K562 (cell line): Measurements from ENCODE around the gene CCNL1. TPM values are rescaled to one million over a fixed set of nuclear protein-coding genes. Genes with fewer than 3 reads are reported as not detected.

Experiments
- ATAC-seq: fragments of 200-7000 bp; cut with Tn5 transposase; 3 replicates; pipeline ENCODE4 v1.9.1; 2020; ENCODE audit warnings: moderate library complexity
- BruUV-seq: library from RNA; stranded (reverse); fragments of 400-500 nt; replicated peaks from 2 replicates; lab custom pipeline; 2021; lab: Mats Ljungman, UMichigan
- CTCF ChIA-PET: fragments of 300-600 bp; formaldehyde crosslinking; extraction: SDS; loops from one replicate; lab custom pipeline; 2021; ENCODE audit warnings: low intra/inter-chr PET ratio; lab: Yijun Ruan, JAX
- POLR2A ChIA-PET: fragments of 300-600, 350-650 bp; sonication (Branson Sonifier 250); formaldehyde crosslinking; extraction: SDS; loops from one replicate; lab custom pipeline; 2021; ENCODE audit warnings: antibody characterized with exemption, inconsistent platforms; lab: Yijun Ruan, JAX
- DNase-seq, 4 experiments: peaks; one replicate each; pipeline versions ENCODE4 v3.0.0 to v3.0.0-alpha.2; 2011 to 2018; ENCODE audit warnings: low spot score in 3 of 4, mixed read lengths in 3 of 4; ENCODE audit errors: extremely low read depth in 1 of 4
- FAIRE-seq: peaks from 2 replicates; lab custom pipeline; 2011; peaks lifted over from hg19 to GRCh38; lab: Jason Lieb, UNC
- H2AFZ ChIP-seq: 2 replicates; pipeline ENCODE4 v1.6.0; 2011; ENCODE audit warnings: low read depth, low read length, control low read depth, inconsistent platforms
- H3K27ac ChIP-seq: fragments of 200-600 bp; 3 replicates; pipeline ENCODE4 v1.8.0; 2011; ENCODE audit warnings: low read depth, mild to moderate bottlenecking, control low read depth, inconsistent platforms, low read length, moderate library complexity, mixed read lengths; ENCODE audit errors: extremely low read depth
- H3K27me3 ChIP-seq, 2 experiments: fragments of 300-600 bp in 1 of 2; 2 replicates in 1 of 2; 3 replicates in 1 of 2; pipeline versions ENCODE4 v1.6.0 to v1.8.0; 2011; ENCODE audit warnings: inconsistent platforms in 2 of 2, low read length in 2 of 2, mild to moderate bottlenecking in 1 of 2, mixed read lengths in 1 of 2, moderate library complexity in 1 of 2; ENCODE audit not compliant: control insufficient read depth in 2 of 2, insufficient read depth in 2 of 2
- H3K36me3 ChIP-seq: fragments of 300-600 bp; 3 replicates; pipeline ENCODE4 v1.8.0; 2011; ENCODE audit warnings: mild to moderate bottlenecking, low read length, inconsistent platforms; ENCODE audit not compliant: control insufficient read depth, insufficient read depth
- H3K4me1 ChIP-seq, 2 experiments: fragments of 200-600 bp in 1 of 2; replicated peaks in 1 of 2; 2 replicates in 1 of 2; 3 replicates in 1 of 2; pipeline versions ENCODE4 v1.5.1 to v1.8.0; 2011; ENCODE audit warnings: inconsistent platforms in 2 of 2, low read length in 2 of 2, mild to moderate bottlenecking in 1 of 2, mixed read lengths in 1 of 2, moderate library complexity in 1 of 2; ENCODE audit not compliant: control insufficient read depth in 2 of 2, insufficient read depth in 2 of 2
- H3K4me2 ChIP-seq: 2 replicates; pipeline ENCODE4 v1.6.1; 2011; ENCODE audit warnings: low read length, control low read depth, inconsistent platforms, mixed read lengths; ENCODE audit not compliant: insufficient read depth
- H3K4me3 ChIP-seq: fragments of 200-600 bp; sonication (generic), shearing (Covaris generic); 2 replicates; pipeline ENCODE4 v1.5.1; 2016; ENCODE audit warnings: control low read depth, inconsistent platforms
- H3K79me2 ChIP-seq: fragments of 200-600 bp; 3 replicates; pipeline ENCODE4 v1.8.0; 2011; ENCODE audit warnings: low read length, inconsistent platforms; ENCODE audit not compliant: control insufficient read depth, insufficient read depth
- H3K9ac ChIP-seq, 2 experiments: 2 replicates each; pipeline versions ENCODE4 v1.6.0 to v1.6.1; 2011; ENCODE audit warnings: low read depth in 2 of 2, low read length in 2 of 2, control low read depth in 1 of 2, inconsistent platforms in 1 of 2, mild to moderate bottlenecking in 1 of 2, mixed read lengths in 1 of 2; ENCODE audit not compliant: insufficient read depth in 1 of 2
- H3K9me1 ChIP-seq: one replicate; pipeline ENCODE4 v1.6.0; 2011; ENCODE audit warnings: inconsistent platforms, mild to moderate bottlenecking, low read length, moderate library complexity; ENCODE audit not compliant: control insufficient read depth, insufficient read depth
- H3K9me3 ChIP-seq: replicated peaks from 2 replicates; pipeline ENCODE4 v1.5.1; 2011; ENCODE audit warnings: low read depth, low read length, inconsistent platforms; ENCODE audit not compliant: control insufficient read depth, insufficient read depth
- H4K20me1 ChIP-seq: replicated peaks from 2 replicates; pipeline ENCODE4 v1.6.1; 2011; ENCODE audit warnings: low read length, inconsistent platforms, mixed read lengths; ENCODE audit not compliant: control insufficient read depth, insufficient read depth
- BMI1 ChIP-seq: fragments of 150-350 bp; IDR thresholded peaks from 2 replicates; pipeline ENCODE4 v1.6.1; 2014; ENCODE audit warnings: low read length
- C11orf30 ChIP-seq: fragments of 450-650 bp; IDR thresholded peaks from 2 replicates; pipeline ENCODE4 v1.6.1; 2016; ENCODE audit warnings: low read depth, mild to moderate bottlenecking
- CTBP1 ChIP-seq: fragments of 450-650 bp; IDR thresholded peaks from 2 replicates; pipeline ENCODE4 v1.6.1; 2016; ENCODE audit warnings: borderline replicate concordance
- CXXC5 ChIP-seq: fragments of 250-450 bp; sonication (Bioruptor Pico); IDR thresholded peaks from 2 replicates; pipeline ENCODE4 v1.8.0; 2022; ENCODE audit warnings: inconsistent platforms, mild to moderate bottlenecking, moderate library complexity
- DMBX1 ChIP-seq: fragments of 250-450 bp; sonication (Bioruptor Pico); IDR thresholded peaks from 2 replicates; pipeline ENCODE4 v1.8.0; 2022; ENCODE audit warnings: inconsistent platforms, mild to moderate bottlenecking, moderate library complexity, borderline replicate concordance
- KDM1A ChIP-seq, 2 experiments: fragments of 450-650 bp; IDR thresholded peaks; 2 replicates each; pipeline ENCODE4 v1.6.1; 2016; ENCODE audit warnings: mild to moderate bottlenecking in 2 of 2
- MAZ ChIP-seq, 2 experiments: fragments of 450-650 bp in 1 of 2; sonication (generic) in 1 of 2; formaldehyde crosslinking; IDR thresholded peaks in 1 of 2; conservative IDR thresholded peaks in 1 of 2; 2 replicates each; pipeline versions ENCODE4 v1.4.0 to v1.5.0; 2020; ENCODE audit warnings: mild to moderate bottlenecking in 1 of 2, missing genetic modification reagents in 1 of 2
- NEUROD1 ChIP-seq: fragments of 150-350 bp; IDR thresholded peaks from 2 replicates; pipeline ENCODE4 v1.6.1; 2014; ENCODE audit warnings: borderline replicate concordance, low read length, low read depth; ENCODE audit not compliant: partially characterized antibody
- PRDM10 ChIP-seq: fragments of 450-650 bp; IDR thresholded peaks from 2 replicates; pipeline ENCODE4 v1.6.1; 2018; ENCODE audit not compliant: partially characterized antibody
- RCOR1 ChIP-seq, 2 experiments: IDR thresholded peaks; 2 replicates each; pipeline ENCODE4 v1.6.1; 2012; ENCODE audit warnings: low read depth in 2 of 2, low read length in 2 of 2, borderline replicate concordance in 1 of 2, improper control_type of control experiment in 1 of 2
- RFX1 ChIP-seq: fragments of 450-650 bp; IDR thresholded peaks from 2 replicates; pipeline ENCODE4 v1.6.1; 2016; ENCODE audit warnings: mild to moderate bottlenecking, moderate library complexity
- SMAD4 ChIP-seq: fragments of 250-450 bp; sonication (Bioruptor Pico); conservative IDR thresholded peaks from 2 replicates; pipeline ENCODE4 v1.8.0; 2021; ENCODE audit warnings: inconsistent platforms, mild to moderate bottlenecking, moderate library complexity
- TAF15 ChIP-seq: fragments of 200-400 bp; formaldehyde crosslinking; IDR thresholded peaks from 2 replicates; pipeline ENCODE4 v1.6.1; 2017; ENCODE audit warnings: mild to moderate bottlenecking, low read depth, low read length, moderate library complexity
- TEAD4 ChIP-seq, 2 experiments: sonication (generic) in 1 of 2; formaldehyde crosslinking in 1 of 2; IDR thresholded peaks; 2 replicates each; pipeline versions ENCODE4 v1.6.1 to v1.8.0; 2012 to 2022; ENCODE audit warnings: borderline replicate concordance in 1 of 2, inconsistent platforms in 1 of 2, low read length in 1 of 2, mild to moderate bottlenecking in 1 of 2, missing genetic modification reagents in 1 of 2
- TRIM28 ChIP-seq: fragments of 450-650 bp; IDR thresholded peaks from 2 replicates; pipeline ENCODE4 v1.6.1; 2017
- ZNF316 ChIP-seq: fragments of 450-650 bp; IDR thresholded peaks from 2 replicates; pipeline ENCODE4 v1.6.1; 2016
- ZNF431 ChIP-seq: sonication (generic); formaldehyde crosslinking; IDR thresholded peaks from 2 replicates; pipeline ENCODE4 v1.8.0; 2022; ENCODE audit warnings: mild to moderate bottlenecking, missing genetic modification reagents
- ZNF584 ChIP-seq: fragments of 200-800 bp; sonication (Bioruptor generic); IDR thresholded peaks from 2 replicates; pipeline ENCODE4 v1.6.1; 2016; ENCODE audit warnings: low read depth, mild to moderate bottlenecking, missing genetic modification characterization, missing compliant biosample characterization
- WGBS: fragments of 100-300 bp; shearing (Covaris generic); methylation state at CpG from one replicate; pipeline ENCODE4 v1.1.6; 2016; ENCODE audit warnings: low coverage, mixed read lengths; ENCODE audit not compliant: insufficient coverage; ENCODE audit errors: missing lambda C conversion rate; 5-methylcytosine and 5-hydroxymethylcytosine counted together
- in situ Hi-C: fragments of 300-500 bp; cut with MboI; formaldehyde crosslinking; loops from 4 replicates; pipeline ENCODE4 v1.15.0; 2018; ENCODE audit warnings: inconsistent platforms, mixed read lengths
- intact Hi-C: fragments of 100-400 bp; cut with micrococcal nuclease; formaldehyde crosslinking; loops from 2 replicates; pipeline ENCODE4 v1.14.2; 2022
- polyA plus RNA-seq, 8 experiments: library from polyadenylated mRNA; depleted of rRNA in 4 of 8; stranded (reverse) in 5 of 8; unstranded in 3 of 8; fragments of >200 nt; fragmentation: Nextera tagmentation in 2 of 8; fragmentation: Illumina TruSeq in 1 of 8; extraction: Ambion mirVana in 2 of 8; extraction: Trizol in 1 of 8; gene quantifications; 2 replicates each; pipeline versions ENCODE4 v1.2.1 to v1.2.3, GENCODE V29; 2011 to 2014; ENCODE audit warnings: inconsistent platforms in 1 of 8, missing spikeins in 1 of 8
- total RNA-seq, 7 experiments: library from RNA; depleted of rRNA in 6 of 7; stranded (reverse); fragments of >200 nt in 6 of 7; fragmentation: Illumina TruSeq in 2 of 7; extraction: Trizol in 2 of 7; gene quantifications; 2 replicates each; pipeline versions ENCODE4 v1.2.1 to v1.2.3, GENCODE V29; 2011 to 2021; ENCODE audit warnings: low replicate concordance in 1 of 7

CCNL1 gene
- total and polyA plus RNA-seq, 9 of the 15 experiments (the other 6 are each of a cell fraction or from before 2014, with no cell fraction given): 16.1 to 186 (median 132) TPM

GRCh38 chr3:157104928-157105652, 54.9 kb downstream of the CCNL1 start:
- Histone ChIP-seq H3K4me3 (no peak overlapping the region), H3K27me3 (no peaks in the 10 kb centered on the region), H3K36me3 (no peaks in the 10 kb centered on the region), H3K79me2 (no peaks in the 10 kb centered on the region), H2AFZ (peak overlapping the region; percentile 69), H3K4me2 (no peak overlapping the region), H3K27ac (no peak overlapping the region), H3K4me1 (peaks cover 24 to 67% of the 10 kb centered on the region in 2 experiments; a peak in 4 of 5 replicates), H3K9me1 (no peaks in the 10 kb centered on the region), H3K9me3 (no peaks in the 10 kb centered on the region), H4K20me1 (no peaks in the 10 kb centered on the region), H3K9ac (no peak overlapping the region)
- ATAC-seq (peak; percentile 17), DNase-seq (peak in 3 of 4 experiments; percentile 34 to 46 (median 40)), FAIRE-seq (no peak)
- no TSS peak for BruUV-seq
- TF ChIP-seq MAZ (CRISPR knock-in tag; conservative IDR thresholded peaks at IDR 0.05 in 1 of 2, IDR thresholded peaks at IDR 0.05 in 1 of 2): peak in 1 of 2 experiments; percentile 54; a peak in 1 of 4 replicates
- no peak for TF ChIP-seq TRIM28
- peak; percentile 34; the same call in 1 of the 2 replicates for TF ChIP-seq C11orf30
- no peak for TF ChIP-seq ZNF431 (CRISPR knock-in tag)
- peak in 1 of 2 experiments; percentile 18; a peak in 1 of 4 replicates for TF ChIP-seq KDM1A (IDR thresholded peaks at IDR 0.05)
- TF ChIP-seq PRDM10: no peak
- TF ChIP-seq CXXC5: 0 out of 2 replicates have a peak, but pooled peaks have one; percentile 30
- peak; percentile 35; the same call in 1 of the 2 replicates for TF ChIP-seq BMI1
- TF ChIP-seq ZNF316: peak; percentile 58
- no peak for TF ChIP-seq TEAD4 (IDR thresholded peaks at IDR 0.05; ENCODE audit: low read length)
- no peak for TF ChIP-seq TEAD4 (CRISPR knock-in tag; IDR thresholded peaks at IDR 0.05; ENCODE audit: borderline replicate concordance)
- peak; percentile 52; the same call in 1 of the 2 replicates for TF ChIP-seq DMBX1 (CRISPR knock-in tag)
- TF ChIP-seq CTBP1: peak; percentile 51; the same call in 1 of the 2 replicates
- no peak for TF ChIP-seq ZNF584
- peak; percentile 49 for TF ChIP-seq SMAD4 (CRISPR knock-in tag)
- peak; percentile 86 for TF ChIP-seq RFX1
- TF ChIP-seq TAF15: no peak
- TF ChIP-seq NEUROD1: peak; percentile 52
- 0 out of 4 replicates have a peak, but pooled peaks of 1 of the 2 experiments have one; percentile 17 for TF ChIP-seq RCOR1 (IDR thresholded peaks at IDR 0.05; ENCODE audit: borderline replicate concordance in 1 of 2, low read depth in 2 of 2, low read length in 2 of 2)
- ChIA-PET CTCF (no interaction called here), POLR2A (interaction anchor here (1.3 to 10.5 kb wide), 2 partner anchors 13 to 51 kb away, joined by 4 to 96 read pairs; no protein-coding TSS in a partner anchor)
- 47% methylated on average over 7 of the region's 7 CpGs for WGBS
- intact Hi-C loops (no loop called here), in situ Hi-C loops (no loop called here)
